GM21528 (cell line): ENCODE data around the gene IHH.
A peak's percentile ranks its signal among the peaks of the same experiment; 100 is the strongest.

Source experiments
- ATAC-seq: cut with Tn5 transposase; IDR thresholded peaks from one replicate; pipeline ENCODE4 v1.9.1; 2021; ENCODE audit warnings: mild to moderate bottlenecking, moderate library complexity; ENCODE audit not compliant: unreplicated experiment, low FRiP score

Gene IHH

GRCh38 chr2:219078126-219078525, 17.4 kb upstream of the IHH start:
- ATAC-seq, result no peak

- no peak for ATAC-seq
These were observed 15.5 kb upstream of the IHH start for GRCh38 chr2:219076253-219076652.

GRCh38 chr2:219073413-219074129, 12.8 kb upstream of the IHH start:
- ATAC-seq, result no peak

- no peak for ATAC-seq
These were observed 12.1 kb upstream of the IHH start for GRCh38 chr2:219072741-219073250.

- ATAC-seq, result no peak
These were observed 10.6 kb upstream of the IHH start for GRCh38 chr2:219071131-219071816.

- no peak for ATAC-seq
These were observed 4.8 kb upstream of the IHH start for GRCh38 chr2:219065484-219065883.

DNA sequence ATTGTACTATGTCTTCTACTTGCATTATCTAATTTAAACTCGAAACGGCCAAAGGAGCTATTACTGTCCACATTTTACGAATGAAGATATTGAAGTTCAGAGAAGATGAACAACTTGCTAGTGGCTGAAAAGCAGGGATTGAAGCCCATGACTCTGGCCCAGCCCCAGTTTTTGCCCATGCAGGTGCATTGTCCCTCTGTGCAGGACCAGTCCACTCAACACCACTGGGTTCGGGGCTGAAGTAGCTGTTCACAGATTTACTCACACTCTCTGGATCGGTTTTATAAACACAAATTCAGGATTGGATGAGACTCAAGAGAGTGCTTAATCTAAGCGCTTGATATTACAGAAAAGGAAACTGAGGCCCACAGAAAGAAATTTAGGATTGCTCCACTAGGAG, 1.4 kb upstream of the IHH start:
- no peak for ATAC-seq

- ATAC-seq, result no peak
These were observed 717 bp downstream of the IHH start for GRCh38 chr2:219059725-219060682.

- no peak for ATAC-seq
These were observed 1.4 kb downstream of the IHH start for GRCh38 chr2:219059375-219059724.

DNA sequence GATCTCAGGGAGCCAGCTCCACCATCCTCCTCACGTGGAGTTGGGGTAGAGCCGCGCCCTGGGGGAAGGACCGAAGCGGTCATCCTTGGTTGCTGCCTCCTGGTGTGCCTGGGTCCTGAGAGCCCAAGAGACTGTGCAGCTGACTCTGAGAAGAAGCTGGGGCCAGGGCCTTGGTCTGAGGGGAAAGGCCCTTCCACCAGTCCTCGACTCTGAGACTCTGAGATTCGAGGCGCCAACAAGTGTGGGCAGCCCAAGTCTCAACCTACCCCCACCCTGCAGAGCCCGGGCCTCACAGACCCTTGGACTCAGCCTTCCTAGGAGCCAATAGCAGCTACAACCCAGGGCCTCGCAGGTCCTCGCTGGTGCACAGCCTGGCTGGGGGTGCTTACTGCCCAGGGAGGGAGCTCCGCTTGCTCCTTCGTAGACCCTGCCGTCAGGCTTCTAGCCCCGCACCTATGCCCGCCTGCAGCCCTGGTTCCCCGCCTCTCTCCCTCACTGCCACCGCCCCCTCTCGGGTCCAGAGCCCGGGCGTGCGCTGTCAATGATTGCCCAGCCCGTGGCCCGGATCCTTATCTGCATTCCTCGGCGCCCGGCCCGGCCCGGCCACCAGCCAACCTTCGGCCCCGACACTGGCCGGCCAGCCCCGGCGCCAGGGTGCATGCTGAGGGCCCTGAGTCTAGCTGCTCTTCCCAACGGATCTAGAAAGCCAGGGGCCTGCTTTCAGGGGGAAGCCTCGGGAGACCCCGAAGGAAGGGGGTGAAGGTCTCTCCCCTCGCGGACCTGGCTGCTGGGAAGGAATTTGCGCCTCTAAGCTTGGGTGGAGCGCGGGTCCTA, 2.0 kb downstream of the IHH start:
- ATAC-seq, result no peak

- peak; percentile 72 for ATAC-seq
These were observed 2.8 kb downstream of the IHH start for GRCh38 chr2:219057709-219058540.

DNA sequence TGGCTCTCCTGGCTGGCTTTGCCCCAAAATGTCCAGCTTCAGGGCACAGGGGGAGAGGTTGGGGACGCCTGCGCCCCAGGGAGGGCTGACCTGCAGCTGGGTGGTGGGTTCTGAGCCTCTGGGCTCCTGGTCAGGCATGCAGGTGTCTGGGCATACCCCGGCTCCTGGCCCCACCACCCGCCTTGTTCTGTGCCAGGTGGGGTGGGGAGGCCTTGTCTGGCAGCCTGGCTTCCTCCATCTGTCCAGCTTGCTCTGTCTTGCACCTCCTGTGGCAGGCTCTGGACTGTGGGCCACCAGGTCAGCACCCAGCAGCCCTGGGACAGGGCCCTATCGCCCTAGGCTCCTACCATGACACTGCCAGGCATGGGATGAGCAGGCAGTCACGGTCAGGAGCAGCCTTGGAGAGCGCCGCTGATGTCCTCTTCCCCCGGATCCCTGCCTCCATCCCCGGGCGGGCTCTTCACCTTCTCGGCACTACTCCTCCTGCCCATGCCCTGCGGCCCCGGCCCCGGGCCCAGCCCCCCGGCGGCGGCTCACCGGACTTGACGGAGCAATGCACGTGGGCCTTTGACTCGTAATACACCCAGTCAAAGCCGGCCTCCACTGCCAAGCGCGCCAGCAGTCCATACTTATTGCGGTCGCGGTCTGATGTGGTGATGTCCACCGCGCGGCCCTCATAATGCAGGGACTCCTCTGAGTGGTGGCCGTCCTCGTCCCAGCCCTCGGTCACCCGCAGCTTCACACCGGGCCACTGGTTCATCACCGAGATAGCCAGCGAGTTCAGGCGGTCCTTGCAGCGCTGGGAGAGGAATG, 3.6 kb downstream of the IHH start:
- no peak for ATAC-seq

DNA sequence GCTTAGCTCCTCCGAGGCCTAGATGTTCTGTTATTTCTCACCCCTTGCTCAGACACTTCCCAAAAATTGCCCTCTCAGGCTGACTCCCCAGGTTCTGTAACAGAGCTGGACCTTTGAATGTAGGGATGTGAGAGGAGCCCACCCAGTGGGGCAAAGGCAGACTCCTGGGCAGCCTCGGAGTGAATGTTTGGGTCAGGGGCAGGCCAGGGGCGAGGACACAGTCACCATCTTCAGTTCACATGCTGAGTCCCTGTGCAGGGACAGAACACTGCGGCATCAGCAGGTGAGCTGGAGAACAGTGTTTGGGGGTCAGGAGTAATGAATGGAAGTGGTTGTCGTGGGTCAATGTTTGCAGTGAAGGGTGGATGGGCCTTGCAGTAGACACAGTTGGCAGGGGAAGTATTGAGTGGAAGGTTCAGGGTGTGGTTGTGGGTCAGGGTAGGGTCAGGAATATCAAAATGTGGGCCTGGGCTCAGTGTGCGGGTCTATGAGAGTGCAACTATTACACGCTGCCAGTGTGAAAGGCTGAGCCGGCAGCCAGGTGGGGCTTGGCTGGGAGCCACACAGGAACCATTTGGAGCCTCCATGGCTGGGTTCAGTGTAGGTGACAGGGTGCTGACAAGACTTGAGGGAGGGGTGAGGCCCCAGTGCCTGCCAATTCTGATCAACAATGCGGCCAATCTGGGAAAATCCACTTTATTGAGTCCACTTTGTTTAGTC, 4.4 kb downstream of the IHH start:
- ATAC-seq, result no peak

- ATAC-seq, result no peak
These were observed 5.5 kb downstream of the IHH start for GRCh38 chr2:219054956-219055903.

GRCh38 chr2:219049282-219049681, 11.4 kb downstream of the IHH start:
- ATAC-seq, result no peak

GRCh38 chr2:219045937-219046550, 14.7 kb downstream of the IHH start:
- no peak for ATAC-seq
